NCI-H128 (cell line): ENCODE measurements around the gene GGCX.
A peak's percentile ranks its signal among the peaks of the same experiment; 100 is the strongest.

Experiments used
- DNase-seq: peaks from one replicate; lab custom pipeline; 2025; ENCODE audit not compliant: unreplicated experiment; lab: John Stamatoyannopoulos, UW

The GGCX gene

GRCh38 chr2:85542777-85543176, 18.5 kb downstream of the GGCX start:
- no peak for DNase-seq

DNA sequence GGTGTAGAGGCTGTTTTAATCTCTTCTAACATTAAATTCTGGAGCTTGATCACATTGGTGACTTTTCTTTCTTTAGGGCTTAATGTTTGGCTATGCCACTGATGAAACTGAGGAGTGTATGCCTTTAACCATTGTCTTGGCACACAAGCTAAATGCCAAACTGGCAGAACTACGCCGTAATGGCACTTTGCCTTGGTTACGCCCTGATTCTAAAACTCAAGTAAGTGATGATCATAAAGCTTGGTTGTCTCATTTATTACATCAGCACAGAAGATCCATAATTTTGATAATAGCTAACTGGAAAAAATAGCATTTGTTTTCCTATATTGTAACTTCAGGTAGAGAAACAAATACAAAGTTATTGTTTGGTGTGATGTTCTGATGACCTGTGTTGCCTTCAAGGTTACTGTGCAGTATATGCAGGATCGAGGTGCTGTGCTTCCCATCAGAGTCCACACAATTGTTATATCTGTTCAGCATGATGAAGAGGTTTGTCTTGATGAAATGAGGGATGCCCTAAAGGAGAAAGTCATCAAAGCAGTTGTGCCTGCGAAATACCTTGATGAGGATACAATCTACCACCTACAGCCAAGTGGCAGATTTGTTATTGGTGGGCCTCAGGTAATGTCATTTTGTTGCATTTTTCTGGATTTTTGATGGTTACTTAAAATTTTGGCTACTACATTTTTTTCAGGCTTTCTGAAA, 19.4 kb downstream of the GGCX start:
- no peak for DNase-seq

DNA sequence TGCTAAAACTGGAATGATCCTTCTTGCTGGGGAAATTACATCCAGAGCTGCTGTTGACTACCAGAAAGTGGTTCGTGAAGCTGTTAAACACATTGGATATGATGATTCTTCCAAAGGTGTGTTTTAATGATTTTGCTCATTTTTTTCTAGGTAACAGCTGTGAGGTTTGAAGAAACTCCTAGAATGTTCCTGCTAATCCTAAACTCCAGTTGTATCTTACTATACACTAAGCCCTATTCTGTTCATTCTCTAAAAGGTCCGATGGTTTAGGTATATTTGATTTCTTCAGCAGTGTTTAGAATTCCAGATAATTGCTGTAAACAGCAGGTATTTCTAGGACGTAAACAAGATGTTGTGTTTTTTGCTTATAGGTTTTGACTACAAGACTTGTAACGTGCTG, 20.0 kb downstream of the GGCX start:
- no peak for DNase-seq

- DNase-seq: no peak
Measured at GRCh38 chr2:85540133-85540648, 21.1 kb downstream of the GGCX start.

- DNase-seq: peak; percentile 7
Measured at GRCh38 chr2:85539361-85540132, 21.7 kb downstream of the GGCX start.

- peak; percentile 89 for DNase-seq
Measured at GRCh38 chr2:85538507-85539360, 22.6 kb downstream of the GGCX start, which contains the start of gene MAT2A. Gene MAT2A (plus strand): TSS chr2:85539168. CDS start chr2:85539288, 120 bp downstream.

DNA sequence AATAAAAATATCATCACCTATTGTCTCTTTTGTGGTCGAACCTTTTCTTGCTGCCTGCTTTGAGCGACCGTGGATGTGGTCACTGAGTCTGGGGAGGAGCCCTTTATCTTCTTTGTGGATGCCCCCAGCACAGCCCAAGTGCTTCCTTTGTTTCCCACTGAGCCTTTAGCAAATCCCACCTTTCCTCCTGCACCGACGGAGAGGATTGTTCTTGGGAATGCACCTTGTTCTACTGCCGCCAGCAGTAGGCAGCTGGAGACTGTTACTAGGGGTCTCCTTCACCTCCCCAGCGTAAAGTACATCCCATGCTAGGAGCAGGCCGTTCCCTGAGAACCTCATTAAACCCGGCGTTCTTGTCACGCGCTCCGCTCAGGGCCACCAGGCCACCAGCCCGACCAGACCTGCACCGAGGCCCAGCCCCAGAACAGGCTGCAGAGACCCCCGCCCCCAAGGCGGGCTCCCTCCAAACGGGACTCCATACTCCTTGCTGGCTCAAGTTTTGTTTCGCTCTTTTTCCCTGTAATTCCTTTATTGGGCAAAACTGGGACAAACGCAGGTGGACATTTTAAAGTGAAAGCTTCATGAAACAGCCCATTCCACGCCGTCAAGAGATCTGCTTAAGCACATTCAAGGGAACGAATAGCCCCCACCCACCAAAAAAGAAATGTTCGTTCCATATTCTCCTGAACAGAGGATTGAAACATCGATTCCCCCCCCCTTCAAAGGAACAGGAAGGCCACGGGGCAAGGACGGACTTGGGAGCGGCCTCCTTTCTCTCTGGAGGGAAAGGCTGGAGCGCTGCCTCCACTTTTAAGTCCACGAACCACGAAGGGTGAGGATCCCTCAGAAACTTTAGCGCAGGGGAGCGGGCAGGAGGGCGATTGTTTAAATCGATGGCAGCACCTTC, 23.4 kb downstream of the GGCX start:
- DNase-seq: peak; percentile 56

DNA sequence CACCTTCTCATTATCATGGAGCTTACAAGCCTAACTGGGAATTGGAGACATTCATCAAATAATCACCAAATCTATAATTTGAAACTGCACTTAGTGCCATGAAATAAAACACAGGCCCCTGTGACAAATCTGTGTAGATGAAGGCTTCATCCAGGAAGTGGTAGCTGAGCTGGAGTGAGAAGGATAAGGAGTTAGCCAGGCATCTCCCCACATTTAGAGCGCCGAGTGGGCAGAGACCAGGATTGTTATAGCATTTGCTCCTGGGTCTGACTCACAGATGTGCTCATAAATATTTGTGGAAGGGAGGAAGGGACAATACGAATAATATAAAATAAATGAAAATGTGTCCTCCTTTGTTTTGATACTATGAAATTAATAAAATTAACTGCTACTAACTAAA, 24.8 kb downstream of the GGCX start:
- no peak for DNase-seq

GRCh38 chr2:85534881-85535280, 26.4 kb downstream of the GGCX start:
- DNase-seq: no peak

- DNase-seq: no peak
Measured at GRCh38 chr2:85534099-85534498, 27.2 kb downstream of the GGCX start.

GRCh38 chr2:85531589-85531988, 29.7 kb downstream of the GGCX start:
- no peak for DNase-seq

DNA sequence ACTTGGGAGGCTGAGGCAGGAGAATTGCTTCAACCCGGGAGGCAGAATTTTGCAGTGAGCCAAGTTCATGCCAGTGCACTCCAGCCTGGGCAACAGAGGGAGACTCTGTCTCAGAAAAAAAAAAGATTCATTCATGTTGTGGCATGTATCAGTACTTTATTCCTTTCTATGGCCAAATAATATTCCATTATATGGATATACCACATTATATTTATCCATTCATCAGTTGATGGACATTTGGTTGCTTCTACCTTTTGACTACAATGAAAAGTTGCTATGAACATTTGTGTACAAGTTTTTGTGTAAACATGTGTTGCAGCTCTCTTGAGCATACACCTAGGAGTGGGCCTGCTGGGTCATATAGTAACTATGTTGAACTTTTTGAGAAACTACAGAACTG, 31.5 kb downstream of the GGCX start:
- DNase-seq: no peak

DNA sequence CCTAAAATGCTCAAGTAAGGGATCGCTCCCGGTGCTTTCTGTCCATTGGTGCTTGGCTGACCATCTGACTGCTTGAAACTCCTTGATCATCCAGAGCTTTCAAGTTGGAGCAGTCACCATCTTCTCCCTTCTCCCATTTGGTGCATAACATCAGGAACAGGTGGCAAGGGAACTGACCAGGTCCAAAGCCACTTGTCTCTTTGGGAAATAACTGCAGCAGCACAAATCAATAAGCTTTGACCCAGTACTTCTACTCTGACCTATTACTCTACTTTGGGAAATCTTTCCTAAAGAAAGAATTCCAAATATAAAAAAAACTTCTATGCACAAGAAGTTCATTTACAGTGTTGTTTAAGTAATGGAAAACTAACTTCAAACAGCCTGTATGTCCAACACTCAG, 32.9 kb downstream of the GGCX start:
- DNase-seq: no peak

GRCh38 chr2:85527787-85528186, 33.5 kb downstream of the GGCX start:
- DNase-seq: no peak

- no peak for DNase-seq
Measured at GRCh38 chr2:85525567-85525966, 35.7 kb downstream of the GGCX start.

GRCh38 chr2:85525029-85525428, 36.3 kb downstream of the GGCX start:
- no peak for DNase-seq

- no peak for DNase-seq
Measured at GRCh38 chr2:85524336-85524908, 36.9 kb downstream of the GGCX start.

GRCh38 chr2:85523903-85524335, 37.4 kb downstream of the GGCX start:
- no peak for DNase-seq

GRCh38 chr2:85523062-85523902, 38.0 kb downstream of the GGCX start:
- no peak for DNase-seq
